IMR-90 (cell line): ENCODE measurements around the gene NPAS3. TPM values are rescaled to one million over a fixed set of nuclear protein-coding genes. Genes with fewer than 3 reads are reported as not detected.

Experiments used
- ATAC-seq: fragments of 200-7000 bp; cut with Tn5 transposase; 2 replicates; pipeline ENCODE4 v1.9.1; 2020; ENCODE audit warnings: low read depth, mild to moderate bottlenecking, moderate library complexity
- BruUV-seq: library from RNA; stranded (reverse); fragments of 400-500 nt; replicated peaks from 2 replicates; lab custom pipeline; 2021; lab: Mats Ljungman, UMichigan
- CTCF ChIA-PET: fragments of 300-600 bp; formaldehyde crosslinking; extraction: SDS; loops from one replicate; lab custom pipeline; 2021; ENCODE audit warnings: antibody characterized with exemption; lab: Yijun Ruan, JAX
- POLR2A ChIA-PET: fragments of 300-600 bp; sonication (Branson Sonifier 250); formaldehyde crosslinking; loops from one replicate; lab custom pipeline; 2022; ENCODE audit warnings: antibody characterized with exemption; ENCODE audit not compliant: unreplicated experiment; lab: Charles Lee
- DNase-seq: peaks from one replicate; pipeline ENCODE4 v3.0.0; 2013
- H2AFZ ChIP-seq: replicated peaks from 2 replicates; pipeline ENCODE3; 2013; ENCODE audit warnings: low read length, mild to moderate bottlenecking; ENCODE audit not compliant: poor library complexity
- H2AK5ac ChIP-seq: 2 replicates; pipeline ENCODE4 v1.6.1; 2013; ENCODE audit warnings: low read depth, low read length, inconsistent platforms
- H2AK9ac ChIP-seq: replicated peaks from 2 replicates; pipeline ENCODE3; 2013; ENCODE audit warnings: mild to moderate bottlenecking, low read depth, low read length, moderate library complexity; ENCODE audit not compliant: poor library complexity
- H2BK120ac ChIP-seq: 2 replicates; pipeline ENCODE4 v1.6.1; 2013; ENCODE audit warnings: low read depth, low read length, inconsistent platforms
- H2BK15ac ChIP-seq: 3 replicates; pipeline ENCODE4 v1.6.1; 2013; ENCODE audit warnings: low read depth, low read length, inconsistent platforms
- H2BK20ac ChIP-seq: 2 replicates; pipeline ENCODE4 v1.6.1; 2013; ENCODE audit warnings: low read depth, mild to moderate bottlenecking, inconsistent platforms, low read length, moderate library complexity
- H2BK5ac ChIP-seq: 2 replicates; pipeline ENCODE4 v1.6.1; 2013; ENCODE audit warnings: mild to moderate bottlenecking, low read depth, low read length, inconsistent platforms; ENCODE audit not compliant: poor library complexity, severe bottlenecking
- H3K14ac ChIP-seq: replicated peaks from 2 replicates; pipeline ENCODE4 v1.6.1; 2013; ENCODE audit warnings: low read depth, low read length, inconsistent platforms
- H3K18ac ChIP-seq: 2 replicates; pipeline ENCODE4 v1.6.1; 2013; ENCODE audit warnings: low read depth, low read length, control low read depth
- H3K23ac ChIP-seq: 2 replicates; pipeline ENCODE4 v1.6.1; 2013; ENCODE audit warnings: low read depth, low read length, inconsistent platforms
- H3K27ac ChIP-seq: 2 replicates; pipeline ENCODE4 v1.5.1; 2013; ENCODE audit warnings: mild to moderate bottlenecking, control low read depth, low read length; ENCODE audit not compliant: insufficient read depth
- H3K27me3 ChIP-seq: 2 replicates; pipeline ENCODE4 v1.6.1; 2013; ENCODE audit warnings: low read length; ENCODE audit not compliant: control insufficient read depth, insufficient read depth
- H3K36me3 ChIP-seq: 2 replicates; pipeline ENCODE4 v1.6.1; 2013; ENCODE audit warnings: low read length, mixed read lengths; ENCODE audit not compliant: control insufficient read depth, insufficient read depth
- H3K4ac ChIP-seq: 2 replicates; pipeline ENCODE4 v1.6.1; 2013; ENCODE audit warnings: low read depth, low read length, inconsistent platforms
- H3K4me1 ChIP-seq: 2 replicates; pipeline ENCODE4 v1.6.1; 2013; ENCODE audit warnings: low read length, mixed read lengths; ENCODE audit not compliant: control insufficient read depth, insufficient read depth
- H3K4me2 ChIP-seq: 2 replicates; pipeline ENCODE4 v1.6.1; 2013; ENCODE audit warnings: low read depth, mild to moderate bottlenecking, control low read depth, low read length, moderate library complexity
- H3K4me3 ChIP-seq: 2 replicates; pipeline ENCODE4 v1.5.1; 2013; ENCODE audit warnings: low read depth, mild to moderate bottlenecking, control low read depth, low read length, moderate library complexity; ENCODE audit not compliant: insufficient read depth
- H3K56ac ChIP-seq: 2 replicates; pipeline ENCODE4 v1.6.1; 2013; ENCODE audit warnings: low read length, inconsistent platforms; ENCODE audit not compliant: insufficient read depth; ENCODE audit errors: extremely low read depth
- H3K79me1 ChIP-seq, 2 experiments: 2 replicates each; pipeline ENCODE4 v1.6.1; 2013; ENCODE audit warnings: low read length in 2 of 2, inconsistent platforms in 1 of 2, low read depth in 1 of 2
- H3K9ac ChIP-seq: 2 replicates; pipeline ENCODE4 v1.6.1; 2013; ENCODE audit warnings: low read depth, low read length, control low read depth
- H3K9me1 ChIP-seq: 2 replicates; pipeline ENCODE4 v1.6.1; 2013; ENCODE audit warnings: low read length, inconsistent platforms; ENCODE audit not compliant: insufficient read depth
- H3K9me3 ChIP-seq: 2 replicates; pipeline ENCODE4 v1.6.1; 2013; ENCODE audit warnings: low read length; ENCODE audit not compliant: control insufficient read depth, insufficient read depth
- H4K20me1 ChIP-seq: 2 replicates; pipeline ENCODE4 v1.6.1; 2013; ENCODE audit warnings: low read length, inconsistent platforms; ENCODE audit not compliant: insufficient read depth
- H4K5ac ChIP-seq: 2 replicates; pipeline ENCODE4 v1.6.1; 2013; ENCODE audit warnings: mild to moderate bottlenecking, low read depth, low read length, control low read depth
- H4K8ac ChIP-seq, 2 experiments: 2 replicates each; pipeline ENCODE4 v1.6.1; 2013; ENCODE audit warnings: low read depth in 2 of 2, low read length in 2 of 2, control low read depth in 1 of 2, inconsistent platforms in 1 of 2
- H4K91ac ChIP-seq: 2 replicates; pipeline ENCODE4 v1.6.1; 2013; ENCODE audit warnings: low read depth, low read length, inconsistent platforms; ENCODE audit not compliant: insufficient read depth
- BHLHE40 ChIP-seq: fragments of 150-350 bp; IDR thresholded peaks from 2 replicates; pipeline ENCODE4 v1.6.1; 2016; ENCODE audit warnings: mild to moderate bottlenecking, low read depth, low read length
- CEBPB ChIP-seq: IDR thresholded peaks from 2 replicates; pipeline ENCODE4 v1.6.1; 2012; ENCODE audit warnings: low read depth, low read length, improper control_type of control experiment
- CHD1 ChIP-seq: IDR thresholded peaks from 2 replicates; pipeline ENCODE4 v1.6.1; 2012; ENCODE audit warnings: low read depth, low read length, improper control_type of control experiment
- ELK1 ChIP-seq: fragments of 150-350 bp; IDR thresholded peaks from 2 replicates; pipeline ENCODE4 v1.6.1; 2016; ENCODE audit warnings: low read depth, mild to moderate bottlenecking, low read length, moderate library complexity, borderline replicate concordance
- FOS ChIP-seq: fragments of 150-350 bp; IDR thresholded peaks from 2 replicates; pipeline ENCODE4 v1.6.1; 2016; ENCODE audit warnings: low read depth, low read length
- MAFK ChIP-seq: IDR thresholded peaks from 2 replicates; pipeline ENCODE4 v1.6.1; 2012; ENCODE audit warnings: low read depth, low read length, improper control_type of control experiment
- MXI1 ChIP-seq: IDR thresholded peaks from 2 replicates; pipeline ENCODE4 v1.6.1; 2012; ENCODE audit warnings: low read depth, mild to moderate bottlenecking, low read length, moderate library complexity, borderline replicate concordance
- NFE2L2 ChIP-seq: fragments of 150-350 bp; IDR thresholded peaks from 2 replicates; pipeline ENCODE4 v1.6.1; 2016; ENCODE audit warnings: low read depth, mild to moderate bottlenecking, low read length
- POLR2A ChIP-seq: IDR thresholded peaks from 2 replicates; pipeline ENCODE4 v1.6.1; 2012; ENCODE audit warnings: mild to moderate bottlenecking, low read depth, low read length
- RAD21 ChIP-seq: IDR thresholded peaks from 2 replicates; pipeline ENCODE4 v1.6.1; 2012; ENCODE audit warnings: low read length, improper control_type of control experiment
- RCOR1 ChIP-seq: IDR thresholded peaks from 2 replicates; pipeline ENCODE4 v1.6.1; 2012; ENCODE audit warnings: mild to moderate bottlenecking, low read length, improper control_type of control experiment; ENCODE audit not compliant: insufficient replicate concordance
- SMC3 ChIP-seq: fragments of 150-350 bp; IDR thresholded peaks from 2 replicates; pipeline ENCODE4 v1.6.1; 2016; ENCODE audit warnings: low read depth, mild to moderate bottlenecking, antibody characterized with exemption, low read length, moderate library complexity
- WGBS, 2 experiments: methylation state at CpG; one replicate each; pipeline versions ENCODE4 v1.1.5 to v1.1.7; 2013; ENCODE audit warnings: missing lambda C conversion rate in 2 of 2; ENCODE audit not compliant: insufficient read length in 1 of 2; ENCODE audit errors: extremely low coverage in 2 of 2; 5-methylcytosine and 5-hydroxymethylcytosine counted together
- dilution Hi-C: fragments of 300-500 bp; cut with HindIII; formaldehyde crosslinking; loops from one replicate; pipeline ENCODE4 v1.14.3; 2018; ENCODE audit warnings: low sequenced_read_pairs; ENCODE audit not compliant: unreplicated experiment
- in situ Hi-C: fragments of 300-500 bp; cut with MboI; formaldehyde crosslinking; loops from 3 replicates; pipeline ENCODE4 v1.14.3; 2019; ENCODE audit warnings: low sequenced_read_pairs, inconsistent platforms, mixed read lengths
- intact Hi-C: fragments of 100-400 bp; cut with micrococcal nuclease; formaldehyde crosslinking; loops from 2 replicates; pipeline ENCODE4 v1.10.0; 2022
- polyA plus RNA-seq, 3 experiments: library from polyadenylated mRNA; depleted of rRNA; stranded (reverse); fragments of >200 nt; gene quantifications; 2 replicates each; pipeline ENCODE4 v1.2.3, GENCODE V29; 2012; ENCODE audit warnings: low replicate concordance in 1 of 3
- total RNA-seq: library from RNA; depleted of rRNA; stranded (reverse); fragments of >200 nt; gene quantifications from 2 replicates; pipeline ENCODE4 v1.2.3, GENCODE V29; 2012
- TF ChIP-seq, protein P1 (sequence below): conservative IDR thresholded peaks from 2 replicates; pipeline ENCODE4 v1.5.1; 2012; ENCODE audit warnings: mild to moderate bottlenecking, low read depth, low read length, improper control_type of control experiment
- TF ChIP-seq, protein P2 (sequence below): fragments of 150-350 bp; IDR thresholded peaks from 2 replicates; pipeline ENCODE4 v1.6.1; 2017; ENCODE audit warnings: mild to moderate bottlenecking, antibody characterized with exemption, low read length, low read depth

NPAS3 gene
- total and polyA plus RNA-seq, 2 of the 4 experiments (the other 2 are of a cell fraction): not detected

DNA sequence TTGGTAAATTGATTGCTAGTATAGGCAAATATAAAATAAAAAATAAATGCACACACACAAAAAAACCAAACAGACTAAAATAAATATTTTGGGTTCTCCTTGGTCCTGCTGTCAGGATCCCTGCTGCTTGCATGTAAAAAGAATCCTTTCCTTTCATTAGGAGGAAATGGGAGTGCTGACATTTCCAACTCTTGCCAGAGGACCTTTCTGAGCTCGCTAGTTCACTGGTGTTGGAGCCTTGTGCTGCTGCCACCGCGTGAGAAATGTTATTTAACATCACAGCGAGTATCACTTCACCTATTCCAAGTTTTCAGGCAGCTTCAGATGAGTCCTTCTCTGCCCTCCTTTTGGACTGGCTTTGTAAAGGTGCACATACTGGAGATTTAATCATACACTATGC, 358.9 kb downstream of the NPAS3 start:
- no peak overlapping the region for H2AK5ac ChIP-seq
- H3K18ac ChIP-seq: no peak overlapping the region
- no peak overlapping the region for H2BK5ac ChIP-seq
- H3K14ac ChIP-seq: no peak overlapping the region
- no peak overlapping the region for H3K9ac ChIP-seq
- H3K27me3 ChIP-seq: no peaks in the 10 kb centered on the region
- no peak for TF ChIP-seq FOS
- TF ChIP-seq, protein P1, sequence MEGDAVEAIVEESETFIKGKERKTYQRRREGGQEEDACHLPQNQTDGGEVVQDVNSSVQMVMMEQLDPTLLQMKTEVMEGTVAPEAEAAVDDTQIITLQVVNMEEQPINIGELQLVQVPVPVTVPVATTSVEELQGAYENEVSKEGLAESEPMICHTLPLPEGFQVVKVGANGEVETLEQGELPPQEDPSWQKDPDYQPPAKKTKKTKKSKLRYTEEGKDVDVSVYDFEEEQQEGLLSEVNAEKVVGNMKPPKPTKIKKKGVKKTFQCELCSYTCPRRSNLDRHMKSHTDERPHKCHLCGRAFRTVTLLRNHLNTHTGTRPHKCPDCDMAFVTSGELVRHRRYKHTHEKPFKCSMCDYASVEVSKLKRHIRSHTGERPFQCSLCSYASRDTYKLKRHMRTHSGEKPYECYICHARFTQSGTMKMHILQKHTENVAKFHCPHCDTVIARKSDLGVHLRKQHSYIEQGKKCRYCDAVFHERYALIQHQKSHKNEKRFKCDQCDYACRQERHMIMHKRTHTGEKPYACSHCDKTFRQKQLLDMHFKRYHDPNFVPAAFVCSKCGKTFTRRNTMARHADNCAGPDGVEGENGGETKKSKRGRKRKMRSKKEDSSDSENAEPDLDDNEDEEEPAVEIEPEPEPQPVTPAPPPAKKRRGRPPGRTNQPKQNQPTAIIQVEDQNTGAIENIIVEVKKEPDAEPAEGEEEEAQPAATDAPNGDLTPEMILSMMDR: no peak
- no peak for TF ChIP-seq BHLHE40
- no peak for TF ChIP-seq SMC3
- TF ChIP-seq MXI1: no peak
- no peak for TF ChIP-seq RAD21
- TF ChIP-seq CEBPB: no peak
- no peak for TF ChIP-seq RCOR1
- TF ChIP-seq MAFK: no peak
- no peak for TF ChIP-seq POLR2A
- no peak for TF ChIP-seq ELK1
- TF ChIP-seq, protein P2, sequence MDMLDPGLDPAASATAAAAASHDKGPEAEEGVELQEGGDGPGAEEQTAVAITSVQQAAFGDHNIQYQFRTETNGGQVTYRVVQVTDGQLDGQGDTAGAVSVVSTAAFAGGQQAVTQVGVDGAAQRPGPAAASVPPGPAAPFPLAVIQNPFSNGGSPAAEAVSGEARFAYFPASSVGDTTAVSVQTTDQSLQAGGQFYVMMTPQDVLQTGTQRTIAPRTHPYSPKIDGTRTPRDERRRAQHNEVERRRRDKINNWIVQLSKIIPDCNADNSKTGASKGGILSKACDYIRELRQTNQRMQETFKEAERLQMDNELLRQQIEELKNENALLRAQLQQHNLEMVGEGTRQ: no peak
- no peak for TF ChIP-seq NFE2L2
- TF ChIP-seq CHD1: no peak
- DNase-seq: no peak
- H3K56ac ChIP-seq: no peak overlapping the region
- ATAC-seq: no peak
- H2BK120ac ChIP-seq: no peak overlapping the region
- H3K4me1 ChIP-seq: no peaks in the 10 kb centered on the region
- H3K4ac ChIP-seq: no peak overlapping the region
- CTCF ChIA-PET: no interaction called here
- no peak overlapping the region for H3K23ac ChIP-seq
- no peak overlapping the region for H3K4me2 ChIP-seq
- H3K79me1 ChIP-seq: no peaks in the 10 kb centered on the region
- H4K91ac ChIP-seq: no peak overlapping the region
- POLR2A ChIA-PET: no interaction called here
- BruUV-seq: no TSS peak
- no peak overlapping the region for H2AK9ac ChIP-seq
- no peak overlapping the region for H4K8ac ChIP-seq
- 60% methylated on average over 3 of the region's 4 CpGs; no CpG with 5 or more reads in 1 of the 2 experiments for WGBS, 2 experiments
- H2AFZ ChIP-seq: no peak overlapping the region
- H3K27ac ChIP-seq: no peak overlapping the region
- H3K9me1 ChIP-seq: no peaks in the 10 kb centered on the region
- intact Hi-C loops (no loop called here), dilution Hi-C loops (no loop called here), in situ Hi-C loops (no loop called here)
- no peak overlapping the region for H4K5ac ChIP-seq
- H3K4me3 ChIP-seq: no peak overlapping the region
- H2BK20ac ChIP-seq: no peak overlapping the region
- H4K20me1 ChIP-seq: no peaks in the 10 kb centered on the region
- no peaks in the 10 kb centered on the region for H3K36me3 ChIP-seq
- no peaks in the 10 kb centered on the region for H3K9me3 ChIP-seq
- H2BK15ac ChIP-seq: no peak overlapping the region
